Coronary artery (tissue), 2 donors: ENCODE results near the gene CNP.
A peak's percentile ranks its signal among the peaks of the same experiment; 100 is the strongest.
"Not testable (repeated sequence)": the region's sequence is repeated elsewhere in the genome, so short reads cannot be mapped to it uniquely, and the experiment has no call there.

Source experiments
- DNase-seq: peaks from one replicate; pipeline ENCODE4 v3.0.0-alpha.2; 2017; ENCODE audit warnings: low spot score
- H3K27ac ChIP-seq, 2 donors: fragments of 200-600 bp; sonication (generic); one replicate each; pipeline ENCODE4 v1.5.1; 2016 to 2019
- H3K4me3 ChIP-seq: fragments of 200-600 bp; sonication (generic); 2 replicates; pipeline ENCODE4 v1.5.1; 2016; ENCODE audit warnings: mild to moderate bottlenecking, moderate library complexity
- TF ChIP-seq, protein P1 (sequence below): fragments of 200-600 bp; sonication (generic); IDR thresholded peaks from one replicate; pipeline ENCODE4 v1.5.1; 2019; ENCODE audit warnings: antibody characterized with exemption

The CNP gene

DNA sequence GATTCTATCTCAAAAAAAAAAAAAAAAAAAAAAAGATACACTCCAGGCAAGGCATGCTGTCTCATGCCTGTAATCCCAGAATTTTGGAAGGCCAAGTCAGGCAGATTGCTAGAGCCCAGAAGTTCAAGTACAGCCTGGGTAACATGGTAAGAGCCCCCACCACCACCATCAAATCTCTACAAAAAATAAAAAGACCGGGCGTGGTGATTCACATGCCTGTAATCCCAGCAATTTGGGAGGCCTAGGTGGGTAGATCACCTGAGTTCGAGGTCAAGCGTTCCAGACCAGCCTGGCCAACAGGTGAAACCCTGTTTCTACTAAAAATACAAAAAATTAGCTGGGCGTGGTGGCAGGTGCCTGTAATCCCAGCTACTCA is 46.0 kb upstream of the CNP start:
- DNase-seq, result no peak
- H3K27ac ChIP-seq, result no peak overlapping the region

DNA sequence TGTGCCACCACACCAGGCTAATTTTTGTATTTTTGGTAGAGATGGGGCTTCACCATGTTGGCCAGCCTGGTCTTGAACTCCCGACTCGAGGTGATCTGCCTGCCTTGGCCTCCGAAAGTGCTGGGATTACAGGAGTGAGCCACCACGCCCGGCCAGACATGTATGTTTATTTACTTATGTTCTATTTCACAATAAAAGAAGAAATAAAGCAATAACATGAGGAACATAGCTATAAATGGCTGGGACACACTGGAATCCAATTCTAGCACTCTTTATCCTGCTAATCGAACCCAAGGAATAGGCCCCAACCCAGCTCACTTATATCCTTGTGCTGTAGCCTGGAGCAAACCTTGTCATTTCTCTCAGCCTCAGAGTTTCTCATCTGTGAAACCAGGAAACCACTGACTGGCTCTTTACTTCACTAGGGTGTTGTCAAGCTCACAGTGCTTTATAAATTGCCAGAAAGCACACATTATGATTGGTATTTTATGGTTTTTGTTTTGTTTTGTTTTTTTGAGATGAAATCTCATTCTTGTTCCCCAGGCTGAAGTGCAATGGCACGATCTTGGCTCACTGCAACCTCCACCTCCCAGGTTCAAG is 40.5 kb upstream of the CNP start:
- Histone ChIP-seq H3K4me3 (no peak overlapping the region), H3K27ac (no peak overlapping the region)
- TF ChIP-seq, protein P1, sequence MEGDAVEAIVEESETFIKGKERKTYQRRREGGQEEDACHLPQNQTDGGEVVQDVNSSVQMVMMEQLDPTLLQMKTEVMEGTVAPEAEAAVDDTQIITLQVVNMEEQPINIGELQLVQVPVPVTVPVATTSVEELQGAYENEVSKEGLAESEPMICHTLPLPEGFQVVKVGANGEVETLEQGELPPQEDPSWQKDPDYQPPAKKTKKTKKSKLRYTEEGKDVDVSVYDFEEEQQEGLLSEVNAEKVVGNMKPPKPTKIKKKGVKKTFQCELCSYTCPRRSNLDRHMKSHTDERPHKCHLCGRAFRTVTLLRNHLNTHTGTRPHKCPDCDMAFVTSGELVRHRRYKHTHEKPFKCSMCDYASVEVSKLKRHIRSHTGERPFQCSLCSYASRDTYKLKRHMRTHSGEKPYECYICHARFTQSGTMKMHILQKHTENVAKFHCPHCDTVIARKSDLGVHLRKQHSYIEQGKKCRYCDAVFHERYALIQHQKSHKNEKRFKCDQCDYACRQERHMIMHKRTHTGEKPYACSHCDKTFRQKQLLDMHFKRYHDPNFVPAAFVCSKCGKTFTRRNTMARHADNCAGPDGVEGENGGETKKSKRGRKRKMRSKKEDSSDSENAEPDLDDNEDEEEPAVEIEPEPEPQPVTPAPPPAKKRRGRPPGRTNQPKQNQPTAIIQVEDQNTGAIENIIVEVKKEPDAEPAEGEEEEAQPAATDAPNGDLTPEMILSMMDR, result no peak
- DNase-seq, result no peak

More for the DNA sequence above, 46.0 kb upstream of the CNP start:
- TF ChIP-seq, protein P1, result no peak
- no peak overlapping the region for H3K4me3 ChIP-seq

GRCh38 chr17:41928693-41929251 is 37.8 kb upstream of the CNP start:
- H3K4me3 ChIP-seq, result no peak overlapping the region
- TF ChIP-seq, protein P1, result no peak
- no peak for DNase-seq
- no peak overlapping the region for H3K27ac ChIP-seq

DNA sequence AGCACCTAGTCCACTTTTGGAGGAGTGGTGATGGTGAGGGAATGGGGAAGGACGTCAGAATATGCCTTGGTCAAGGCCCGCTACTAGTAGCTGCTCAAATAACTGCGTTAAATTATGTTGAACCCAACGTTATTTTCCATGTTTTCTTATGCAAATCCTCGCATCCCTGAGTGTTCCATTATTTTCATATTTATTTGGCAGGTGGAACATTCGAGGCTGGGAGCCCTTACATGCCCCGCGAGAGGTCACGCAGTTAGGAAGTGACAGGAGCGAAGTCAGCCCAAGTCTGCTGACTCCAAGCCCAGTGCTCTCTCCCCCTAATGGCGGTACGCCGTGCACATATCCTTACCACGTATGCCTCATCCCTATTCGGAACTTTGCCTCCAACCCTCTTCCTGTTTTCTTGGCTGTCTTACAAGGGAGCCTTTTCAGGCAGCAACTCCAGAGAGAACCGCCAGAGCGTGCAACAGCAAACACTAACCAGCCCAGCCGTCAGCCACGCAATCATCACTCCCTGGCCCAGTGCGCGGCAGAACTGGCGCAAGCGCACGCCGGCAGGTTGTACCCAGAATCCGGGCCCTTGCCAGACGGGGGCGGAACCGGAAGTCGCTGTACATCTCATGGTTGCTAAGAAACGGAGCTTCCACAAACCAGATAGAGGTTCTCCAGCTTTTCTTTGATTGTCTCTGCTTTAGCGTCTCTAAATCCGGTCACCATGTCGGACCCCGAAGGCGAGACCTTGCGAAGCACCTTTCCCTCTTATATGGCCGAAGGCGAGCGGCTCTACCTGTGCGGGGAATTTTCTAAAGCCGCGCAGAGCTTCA is 36.4 kb upstream of the CNP start, which contains the start of gene ODAD4:
ODAD4 (plus strand) TSS at position 609 of the 824 bp plus-strand sequence; CDS start at position 716, 107 bp downstream.
- TF ChIP-seq, protein P1, result peak; percentile 28
- H3K27ac ChIP-seq, result peak within 1 kb of the TSS; percentile 67 to 84
- DNase-seq, result peak; percentile 98

GRCh38 chr17:41930833-41931156 is 35.8 kb upstream of the CNP start:
- DNase-seq, result not testable (repeated sequence)
- H3K27ac ChIP-seq, result peak overlapping the region in 1 of 2 donors; percentile 84
- peak overlapping the region; percentile 69 for H3K4me3 ChIP-seq

More for the DNA sequence above, 36.4 kb upstream of the CNP start, which contains the start of gene ODAD4:
- peak within 1 kb of the TSS; percentile 69 for H3K4me3 ChIP-seq

DNA sequence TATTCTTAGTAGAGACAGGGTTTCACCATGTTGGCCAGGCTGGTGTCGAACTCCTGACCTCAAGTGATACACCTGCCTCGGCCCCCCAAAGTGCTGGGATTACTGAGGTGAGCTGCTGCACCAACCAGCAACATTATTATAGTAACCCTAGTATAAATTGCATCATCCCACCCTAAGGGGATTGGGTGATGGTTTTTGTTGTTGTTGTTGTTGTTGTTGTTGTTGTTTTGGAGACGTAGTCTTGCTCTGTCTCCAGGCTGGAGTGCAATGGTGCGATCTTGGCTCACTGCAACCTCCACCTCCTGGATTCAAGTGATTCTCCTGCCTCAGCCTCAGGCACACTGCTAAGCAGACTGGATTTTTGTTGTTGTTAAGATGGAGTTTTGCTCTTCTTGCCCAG is 34.9 kb upstream of the CNP start:
- H3K4me3 ChIP-seq, H3K27ac ChIP-seq, DNase-seq: not testable (repeated sequence)

GRCh38 chr17:41932816-41933389 is 33.7 kb upstream of the CNP start:
- no peak overlapping the region for H3K27ac ChIP-seq
- DNase-seq, result no peak
- H3K4me3 ChIP-seq, result no peak overlapping the region
- TF ChIP-seq, protein P1, result no peak
